ENCODE measurements around the gene NUTM2D.
"Not testable (repeated sequence)": the region's sequence is repeated elsewhere in the genome, so short reads cannot be mapped to it uniquely, and the experiment has no call there.

GRCh38 chr10:87396206-87396605 is 38.7 kb downstream of the NUTM2D start:
- TF ChIP-seq POLR2A, CTCF (IDR thresholded peaks at IDR 0.05): not testable (repeated sequence)
